K562 (cell line): ENCODE data around the gene SNIP1. TPM values are rescaled to one million over a fixed set of nuclear protein-coding genes. Genes with fewer than 3 reads are reported as not detected.
A peak's percentile ranks its signal among the peaks of the same experiment; 100 is the strongest.

Experiments
- ATAC-seq: fragments of 200-7000 bp; cut with Tn5 transposase; 3 replicates; pipeline ENCODE4 v1.9.1; 2020; ENCODE audit warnings: moderate library complexity
- BruUV-seq: library from RNA; stranded (reverse); fragments of 400-500 nt; replicated peaks from 2 replicates; lab custom pipeline; 2021; lab: Mats Ljungman, UMichigan
- CTCF ChIA-PET: fragments of 300-600 bp; formaldehyde crosslinking; extraction: SDS; loops from one replicate; lab custom pipeline; 2021; ENCODE audit warnings: low intra/inter-chr PET ratio; lab: Yijun Ruan, JAX
- POLR2A ChIA-PET: fragments of 300-600, 350-650 bp; sonication (Branson Sonifier 250); formaldehyde crosslinking; extraction: SDS; loops from one replicate; lab custom pipeline; 2021; ENCODE audit warnings: antibody characterized with exemption, inconsistent platforms; lab: Yijun Ruan, JAX
- DNase-seq, 4 experiments: peaks; one replicate each; pipeline versions ENCODE4 v3.0.0 to v3.0.0-alpha.2; 2011 to 2018; ENCODE audit warnings: low spot score in 3 of 4, mixed read lengths in 3 of 4; ENCODE audit errors: extremely low read depth in 1 of 4
- FAIRE-seq: peaks from 2 replicates; lab custom pipeline; 2011; peaks lifted over from hg19 to GRCh38; lab: Jason Lieb, UNC
- H2AFZ ChIP-seq: 2 replicates; pipeline ENCODE4 v1.6.0; 2011; ENCODE audit warnings: low read depth, low read length, control low read depth, inconsistent platforms
- H3K27ac ChIP-seq: fragments of 200-600 bp; 3 replicates; pipeline ENCODE4 v1.8.0; 2011; ENCODE audit warnings: low read depth, mild to moderate bottlenecking, control low read depth, inconsistent platforms, low read length, moderate library complexity, mixed read lengths; ENCODE audit errors: extremely low read depth
- H3K27me3 ChIP-seq, 2 experiments: fragments of 300-600 bp in 1 of 2; 2 replicates in 1 of 2; 3 replicates in 1 of 2; pipeline versions ENCODE4 v1.6.0 to v1.8.0; 2011; ENCODE audit warnings: inconsistent platforms in 2 of 2, low read length in 2 of 2, mild to moderate bottlenecking in 1 of 2, mixed read lengths in 1 of 2, moderate library complexity in 1 of 2; ENCODE audit not compliant: control insufficient read depth in 2 of 2, insufficient read depth in 2 of 2
- H3K36me3 ChIP-seq: fragments of 300-600 bp; 3 replicates; pipeline ENCODE4 v1.8.0; 2011; ENCODE audit warnings: mild to moderate bottlenecking, low read length, inconsistent platforms; ENCODE audit not compliant: control insufficient read depth, insufficient read depth
- H3K4me1 ChIP-seq, 2 experiments: fragments of 200-600 bp in 1 of 2; replicated peaks in 1 of 2; 2 replicates in 1 of 2; 3 replicates in 1 of 2; pipeline versions ENCODE4 v1.5.1 to v1.8.0; 2011; ENCODE audit warnings: inconsistent platforms in 2 of 2, low read length in 2 of 2, mild to moderate bottlenecking in 1 of 2, mixed read lengths in 1 of 2, moderate library complexity in 1 of 2; ENCODE audit not compliant: control insufficient read depth in 2 of 2, insufficient read depth in 2 of 2
- H3K4me2 ChIP-seq: 2 replicates; pipeline ENCODE4 v1.6.1; 2011; ENCODE audit warnings: low read length, control low read depth, inconsistent platforms, mixed read lengths; ENCODE audit not compliant: insufficient read depth
- H3K4me3 ChIP-seq: fragments of 200-600 bp; sonication (generic), shearing (Covaris generic); 2 replicates; pipeline ENCODE4 v1.5.1; 2016; ENCODE audit warnings: control low read depth, inconsistent platforms
- H3K79me2 ChIP-seq: fragments of 200-600 bp; 3 replicates; pipeline ENCODE4 v1.8.0; 2011; ENCODE audit warnings: low read length, inconsistent platforms; ENCODE audit not compliant: control insufficient read depth, insufficient read depth
- H3K9ac ChIP-seq, 2 experiments: 2 replicates each; pipeline versions ENCODE4 v1.6.0 to v1.6.1; 2011; ENCODE audit warnings: low read depth in 2 of 2, low read length in 2 of 2, control low read depth in 1 of 2, inconsistent platforms in 1 of 2, mild to moderate bottlenecking in 1 of 2, mixed read lengths in 1 of 2; ENCODE audit not compliant: insufficient read depth in 1 of 2
- H3K9me1 ChIP-seq: one replicate; pipeline ENCODE4 v1.6.0; 2011; ENCODE audit warnings: inconsistent platforms, mild to moderate bottlenecking, low read length, moderate library complexity; ENCODE audit not compliant: control insufficient read depth, insufficient read depth
- H3K9me3 ChIP-seq: replicated peaks from 2 replicates; pipeline ENCODE4 v1.5.1; 2011; ENCODE audit warnings: low read depth, low read length, inconsistent platforms; ENCODE audit not compliant: control insufficient read depth, insufficient read depth
- H4K20me1 ChIP-seq: replicated peaks from 2 replicates; pipeline ENCODE4 v1.6.1; 2011; ENCODE audit warnings: low read length, inconsistent platforms, mixed read lengths; ENCODE audit not compliant: control insufficient read depth, insufficient read depth
- ARID1B ChIP-seq: fragments of 450-650 bp; IDR thresholded peaks from 2 replicates; pipeline ENCODE4 v1.6.1; 2016; ENCODE audit warnings: antibody characterized with exemption, mild to moderate bottlenecking, inconsistent platforms
- BMI1 ChIP-seq: fragments of 150-350 bp; IDR thresholded peaks from 2 replicates; pipeline ENCODE4 v1.6.1; 2014; ENCODE audit warnings: low read length
- ELF1 ChIP-seq: fragments of 200-800 bp; sonication (Bioruptor generic); IDR thresholded peaks from 2 replicates; pipeline ENCODE4 v1.6.1; 2016; ENCODE audit warnings: missing genetic modification characterization, missing compliant biosample characterization
- FOXJ2 ChIP-seq: fragments of 200-800 bp; sonication (Bioruptor generic); IDR thresholded peaks from 2 replicates; pipeline ENCODE4 v1.6.1; 2016; ENCODE audit warnings: missing genetic modification characterization, missing compliant biosample characterization
- GATA2 ChIP-seq: sonication (generic); formaldehyde crosslinking; IDR thresholded peaks from 2 replicates; pipeline ENCODE4 v1.4.0; 2020; ENCODE audit warnings: mild to moderate bottlenecking, missing genetic modification reagents
- NEUROD1 ChIP-seq: fragments of 150-350 bp; IDR thresholded peaks from 2 replicates; pipeline ENCODE4 v1.6.1; 2014; ENCODE audit warnings: borderline replicate concordance, low read length, low read depth; ENCODE audit not compliant: partially characterized antibody
- NR3C1 ChIP-seq: sonication (generic); formaldehyde crosslinking; IDR thresholded peaks from 2 replicates; pipeline ENCODE4 v1.8.1; 2022; ENCODE audit warnings: missing genetic modification reagents
- RBFOX2 ChIP-seq: fragments of 200-400 bp; formaldehyde crosslinking; IDR thresholded peaks from 2 replicates; pipeline ENCODE4 v1.6.1; 2017; ENCODE audit warnings: low read depth, mild to moderate bottlenecking, low read length, moderate library complexity
- RFX1 ChIP-seq: fragments of 450-650 bp; IDR thresholded peaks from 2 replicates; pipeline ENCODE4 v1.6.1; 2016; ENCODE audit warnings: mild to moderate bottlenecking, moderate library complexity
- ZBED1 ChIP-seq: IDR thresholded peaks from 2 replicates; pipeline ENCODE4 v1.6.1; 2014
- ZNF143 ChIP-seq: sonication (generic); formaldehyde crosslinking; IDR thresholded peaks from 2 replicates; pipeline ENCODE4 v1.9.0; 2022; ENCODE audit warnings: mild to moderate bottlenecking, missing genetic modification reagents
- ZNF24 ChIP-seq: fragments of 450-650 bp; IDR thresholded peaks from 2 replicates; pipeline ENCODE4 v1.6.1; 2016
- ZNF324 ChIP-seq: fragments of 250-450 bp; sonication (Bioruptor Pico); IDR thresholded peaks from 2 replicates; pipeline ENCODE4 v1.4.0; 2020; ENCODE audit warnings: mild to moderate bottlenecking
- ZNF766 ChIP-seq: fragments of 200-800 bp; sonication (Bioruptor generic); conservative IDR thresholded peaks from 2 replicates; pipeline ENCODE4 v1.6.1; 2016; ENCODE audit warnings: missing genetic modification characterization, missing compliant biosample characterization
- WGBS: fragments of 100-300 bp; shearing (Covaris generic); methylation state at CpG from one replicate; pipeline ENCODE4 v1.1.6; 2016; ENCODE audit warnings: low coverage, mixed read lengths; ENCODE audit not compliant: insufficient coverage; ENCODE audit errors: missing lambda C conversion rate; 5-methylcytosine and 5-hydroxymethylcytosine counted together
- in situ Hi-C: fragments of 300-500 bp; cut with MboI; formaldehyde crosslinking; loops from 4 replicates; pipeline ENCODE4 v1.15.0; 2018; ENCODE audit warnings: inconsistent platforms, mixed read lengths
- intact Hi-C: fragments of 100-400 bp; cut with micrococcal nuclease; formaldehyde crosslinking; loops from 2 replicates; pipeline ENCODE4 v1.14.2; 2022
- polyA plus RNA-seq, 8 experiments: library from polyadenylated mRNA; depleted of rRNA in 4 of 8; stranded (reverse) in 5 of 8; unstranded in 3 of 8; fragments of >200 nt; fragmentation: Nextera tagmentation in 2 of 8; fragmentation: Illumina TruSeq in 1 of 8; extraction: Ambion mirVana in 2 of 8; extraction: Trizol in 1 of 8; gene quantifications; 2 replicates each; pipeline versions ENCODE4 v1.2.1 to v1.2.3, GENCODE V29; 2011 to 2014; ENCODE audit warnings: inconsistent platforms in 1 of 8, missing spikeins in 1 of 8
- total RNA-seq, 7 experiments: library from RNA; depleted of rRNA in 6 of 7; stranded (reverse); fragments of >200 nt in 6 of 7; fragmentation: Illumina TruSeq in 2 of 7; extraction: Trizol in 2 of 7; gene quantifications; 2 replicates each; pipeline versions ENCODE4 v1.2.1 to v1.2.3, GENCODE V29; 2011 to 2021; ENCODE audit warnings: low replicate concordance in 1 of 7
- TF ChIP-seq, protein P1 (sequence below): fragments of 250-450 bp; sonication (Bioruptor Pico); IDR thresholded peaks from 2 replicates; pipeline ENCODE4 v1.8.0; 2022; ENCODE audit warnings: moderate library complexity, mild to moderate bottlenecking, inconsistent platforms
- TF ChIP-seq, protein P2 (sequence below): IDR thresholded peaks from 2 replicates; pipeline ENCODE4 v1.6.1; 2011; ENCODE audit not compliant: insufficient read length; ENCODE audit errors: extremely low read depth
- TF ChIP-seq, protein P3 (sequence below): fragments of 450-650 bp; formaldehyde crosslinking; IDR thresholded peaks from 2 replicates; pipeline ENCODE4 v1.4.0; 2020; ENCODE audit warnings: mild to moderate bottlenecking, moderate library complexity
- TF ChIP-seq, protein P4 (sequence below), 2 experiments: IDR thresholded peaks; 2 replicates each; pipeline ENCODE4 v1.6.1; 2011; ENCODE audit warnings: borderline replicate concordance in 1 of 2, control low read depth in 1 of 2, low read depth in 1 of 2, low read length in 1 of 2, mild to moderate bottlenecking in 1 of 2, mixed read lengths in 1 of 2, moderate library complexity in 1 of 2; ENCODE audit not compliant: insufficient read depth in 1 of 2, insufficient read length in 1 of 2, poor library complexity in 1 of 2, severe bottlenecking in 1 of 2; ENCODE audit errors: extremely low read depth in 1 of 2
- TF ChIP-seq, protein P5 (sequence below): sonication (generic); formaldehyde crosslinking; IDR thresholded peaks from 2 replicates; pipeline ENCODE4 v1.5.0; 2020; ENCODE audit warnings: missing genetic modification reagents

SNIP1 gene
- total and polyA plus RNA-seq, 9 of the 15 experiments (the other 6 are each of a cell fraction or from before 2014, with no cell fraction given) = 2.9 to 25.9 (median 14.6) TPM

DNA sequence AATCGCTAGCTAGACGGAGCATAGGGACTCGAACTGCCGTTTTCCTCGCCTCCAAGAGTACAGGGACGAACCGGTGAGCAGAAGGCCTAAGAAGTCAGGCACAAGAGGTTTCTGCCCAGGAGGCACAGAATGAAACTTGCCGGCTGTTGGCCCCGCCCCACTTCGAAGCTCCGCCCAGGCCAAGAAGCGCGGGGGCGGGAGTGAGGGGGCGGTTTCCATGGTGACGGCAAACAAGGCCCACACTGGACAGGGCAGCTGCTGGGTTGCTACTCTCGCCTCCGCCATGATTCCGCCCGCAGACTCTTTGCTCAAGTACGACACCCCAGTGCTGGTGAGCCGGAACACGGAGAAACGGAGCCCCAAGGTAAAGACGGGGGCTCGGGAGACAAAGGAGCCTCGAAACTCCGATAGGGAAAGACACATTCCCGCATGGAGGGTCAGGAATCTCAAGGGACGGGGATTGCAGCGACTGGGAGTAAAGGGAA lies 2.7 kb upstream of the SNIP1 start, which contains the start of gene DNALI1:
Gene DNALI1 (plus strand): TSS at position 229 of the 485 bp plus-strand sequence. CDS start 55 bp downstream, at position 284.
- peaks cover 11% of the 10 kb centered on the region for H3K9me1 ChIP-seq
- H3K4me2 ChIP-seq = peak within 1 kb of the TSS; percentile 81
- H3K27me3 ChIP-seq = no peaks in the 10 kb centered on the region
- 0 out of 2 replicates have a peak, but pooled peaks cover 14% of the 10 kb centered on the region for H4K20me1 ChIP-seq
- ChIA-PET POLR2A (interaction anchor here (0.6 to 1.3 kb wide), 12 partner anchors 8 to 267 kb away, joined by 3 to 4 read pairs (median 4); no protein-coding TSS in a partner anchor), CTCF (no interaction called here)
- no peak within 1 kb of the TSS for H3K4me3 ChIP-seq
- H3K36me3 ChIP-seq = peaks cover 20% of the 10 kb centered on the region
- H3K9ac ChIP-seq = peak within 1 kb of the TSS; percentile 60 to 75; a peak in 3 of 4 replicates
- peaks cover 9% of the 10 kb centered on the region for H3K9me3 ChIP-seq
- BruUV-seq = no TSS peak
- WGBS = 41% methylated on average over 29 of the region's 31 CpGs
- intact Hi-C loops = loop anchor here (5.0 to 10.0 kb wide), 3 partner anchors 44 to 136 kb away; partner anchors contain the start of genes CDCA8, MEAF6 and ZC3H12A
- peak within 1 kb of the TSS; percentile 63; the same call in 2 of the 3 replicates for H3K27ac ChIP-seq
- peak; percentile 71 for FAIRE-seq
- H3K4me1 ChIP-seq = peaks cover 41% of the 10 kb centered on the region in 2 experiments
- peak within 1 kb of the TSS; percentile 99 for H2AFZ ChIP-seq
- peak; percentile 83 for ATAC-seq
- in situ Hi-C loops = no loop called here
- DNase-seq = peak; percentile 92 to 97 (median 95)
- peaks cover 25% of the 10 kb centered on the region for H3K79me2 ChIP-seq
- TF ChIP-seq, protein P1, sequence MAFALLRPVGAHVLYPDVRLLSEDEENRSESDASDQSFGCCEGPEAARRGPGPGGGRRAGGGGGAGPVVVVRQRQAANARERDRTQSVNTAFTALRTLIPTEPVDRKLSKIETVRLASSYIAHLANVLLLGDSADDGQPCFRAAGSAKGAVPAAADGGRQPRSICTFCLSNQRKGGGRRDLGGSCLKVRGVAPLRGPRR (CRISPR knock-in tag) = no peak
- TF ChIP-seq RFX1 (peak; percentile 99), ZNF143 (CRISPR knock-in tag) (no peak), RBFOX2 (peak; percentile 40; the same call in 1 of the 2 replicates), ZBED1 (no peak), ZNF324 (CRISPR knock-in tag) (no peak), NEUROD1 (peak; percentile 39), BMI1 (peak; percentile 73; the same call in 1 of the 2 replicates), ZNF24 (no peak), ARID1B (0 out of 2 replicates have a peak, but pooled peaks have one; percentile 5), NR3C1 (no peak), GATA2 (CRISPR knock-in tag) (no peak), ZNF766 (0 out of 2 replicates have a peak, but pooled peaks have one; percentile 58), FOXJ2 (tag) (peak; percentile 69), ELF1 (tag) (no peak)
- TF ChIP-seq, protein P2, sequence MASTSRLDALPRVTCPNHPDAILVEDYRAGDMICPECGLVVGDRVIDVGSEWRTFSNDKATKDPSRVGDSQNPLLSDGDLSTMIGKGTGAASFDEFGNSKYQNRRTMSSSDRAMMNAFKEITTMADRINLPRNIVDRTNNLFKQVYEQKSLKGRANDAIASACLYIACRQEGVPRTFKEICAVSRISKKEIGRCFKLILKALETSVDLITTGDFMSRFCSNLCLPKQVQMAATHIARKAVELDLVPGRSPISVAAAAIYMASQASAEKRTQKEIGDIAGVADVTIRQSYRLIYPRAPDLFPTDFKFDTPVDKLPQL = no peak
- TF ChIP-seq, protein P3, sequence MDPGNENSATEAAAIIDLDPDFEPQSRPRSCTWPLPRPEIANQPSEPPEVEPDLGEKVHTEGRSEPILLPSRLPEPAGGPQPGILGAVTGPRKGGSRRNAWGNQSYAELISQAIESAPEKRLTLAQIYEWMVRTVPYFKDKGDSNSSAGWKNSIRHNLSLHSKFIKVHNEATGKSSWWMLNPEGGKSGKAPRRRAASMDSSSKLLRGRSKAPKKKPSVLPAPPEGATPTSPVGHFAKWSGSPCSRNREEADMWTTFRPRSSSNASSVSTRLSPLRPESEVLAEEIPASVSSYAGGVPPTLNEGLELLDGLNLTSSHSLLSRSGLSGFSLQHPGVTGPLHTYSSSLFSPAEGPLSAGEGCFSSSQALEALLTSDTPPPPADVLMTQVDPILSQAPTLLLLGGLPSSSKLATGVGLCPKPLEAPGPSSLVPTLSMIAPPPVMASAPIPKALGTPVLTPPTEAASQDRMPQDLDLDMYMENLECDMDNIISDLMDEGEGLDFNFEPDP (CRISPR knock-in tag) = no peak
- TF ChIP-seq, protein P4, sequence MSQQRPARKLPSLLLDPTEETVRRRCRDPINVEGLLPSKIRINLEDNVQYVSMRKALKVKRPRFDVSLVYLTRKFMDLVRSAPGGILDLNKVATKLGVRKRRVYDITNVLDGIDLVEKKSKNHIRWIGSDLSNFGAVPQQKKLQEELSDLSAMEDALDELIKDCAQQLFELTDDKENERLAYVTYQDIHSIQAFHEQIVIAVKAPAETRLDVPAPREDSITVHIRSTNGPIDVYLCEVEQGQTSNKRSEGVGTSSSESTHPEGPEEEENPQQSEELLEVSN (IDR thresholded peaks at IDR 0.05; ENCODE audit: borderline replicate concordance in 1 of 2, extremely low read depth in 1 of 2, insufficient read depth in 1 of 2, insufficient read length in 1 of 2, low read depth in 1 of 2, low read length in 1 of 2, poor library complexity in 1 of 2, severe bottlenecking in 1 of 2) = peak in 1 of 2 experiments; percentile 56
- TF ChIP-seq, protein P5, sequence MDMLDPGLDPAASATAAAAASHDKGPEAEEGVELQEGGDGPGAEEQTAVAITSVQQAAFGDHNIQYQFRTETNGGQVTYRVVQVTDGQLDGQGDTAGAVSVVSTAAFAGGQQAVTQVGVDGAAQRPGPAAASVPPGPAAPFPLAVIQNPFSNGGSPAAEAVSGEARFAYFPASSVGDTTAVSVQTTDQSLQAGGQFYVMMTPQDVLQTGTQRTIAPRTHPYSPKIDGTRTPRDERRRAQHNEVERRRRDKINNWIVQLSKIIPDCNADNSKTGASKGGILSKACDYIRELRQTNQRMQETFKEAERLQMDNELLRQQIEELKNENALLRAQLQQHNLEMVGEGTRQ (CRISPR knock-in tag) = no peak
